Measurements from ENCODE around the gene CELSR1.
"Not testable (repeated sequence)": the region's sequence is repeated elsewhere in the genome, so short reads cannot be mapped to it uniquely, and the experiment has no call there.

CELSR1 gene

GRCh38 chr22:46312848-46313247 is 224.6 kb downstream of the CELSR1 start:
- DNase-seq = not testable (repeated sequence)

GRCh38 chr22:46312056-46312455 is 225.4 kb downstream of the CELSR1 start:
- no peak for DNase-seq
